K562 (cell line): ENCODE data around the gene LMNB1.

Experiments
- FOSL1 ChIP-seq: fragments of 200-800 bp; sonication (Bioruptor generic); conservative IDR thresholded peaks from 2 replicates; pipeline ENCODE4 v1.6.1; 2016; ENCODE audit warnings: missing genetic modification characterization, missing compliant biosample characterization
- ILF3 ChIP-seq: fragments of 450-650 bp; IDR thresholded peaks from 2 replicates; pipeline ENCODE4 v1.6.1; 2018; ENCODE audit warnings: antibody characterized with exemption, mild to moderate bottlenecking, moderate library complexity, borderline replicate concordance
- ZNF121 ChIP-seq: sonication (generic); formaldehyde crosslinking; conservative IDR thresholded peaks from 2 replicates; pipeline ENCODE4 v1.8.0; 2022; ENCODE audit warnings: missing genetic modification reagents
- ZNF175 ChIP-seq: fragments of 200-800 bp; sonication (Bioruptor generic); IDR thresholded peaks from 2 replicates; pipeline ENCODE4 v1.6.1; 2016; ENCODE audit warnings: low read depth, mild to moderate bottlenecking, missing genetic modification characterization, missing compliant biosample characterization

DNA sequence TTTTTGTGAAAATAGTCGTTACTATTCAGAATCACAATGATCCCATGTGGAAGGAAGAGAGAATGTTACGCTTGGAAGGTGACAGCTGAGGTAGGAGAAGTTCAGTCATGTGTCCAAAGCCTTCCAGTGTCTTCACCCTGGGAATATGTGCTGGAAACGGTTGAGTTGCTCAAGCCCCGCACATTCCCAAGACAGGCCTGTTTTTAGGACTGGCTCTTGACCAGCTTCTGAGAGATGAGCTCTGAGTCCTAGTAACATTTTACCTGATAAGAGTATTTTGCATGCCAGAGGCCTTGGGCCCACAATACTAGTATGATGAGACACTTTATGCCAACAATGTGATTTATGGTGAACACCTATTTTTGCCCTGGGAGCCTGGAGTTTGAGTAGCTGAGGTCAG is 101.7 kb downstream of the LMNB1 start:
- TF ChIP-seq ZNF121, result no peak
- TF ChIP-seq FOSL1 (tag), result no peak
- no peak for TF ChIP-seq ZNF175 (CRISPR knock-in tag)
- no peak for TF ChIP-seq ILF3
